Heart left ventricle (tissue), 16 donors: ENCODE measurements around the gene ENO1. TPM values are rescaled to one million over a fixed set of nuclear protein-coding genes. Genes with fewer than 3 reads are reported as not detected.
"Not testable (repeated sequence)": the region's sequence is repeated elsewhere in the genome, so short reads cannot be mapped to it uniquely, and the experiment has no call there.

Experiments
- ATAC-seq, 4 donors: fragments of 200-7000 bp; cut with Tn5 transposase; one replicate each; pipeline ENCODE4 v1.9.1; 2020 to 2022; ENCODE audit warnings: moderate library complexity in 4 of 4, mild to moderate bottlenecking in 3 of 4, moderate number of reproducible peaks in 1 of 4
- DNase-seq, 5 donors: peaks; one replicate each; pipeline ENCODE4 v3.0.0-alpha.2; 2020
- H3K27ac ChIP-seq, 12 donors: fragments of 200-600 bp; sonication (generic) in 4 of 12; one replicate each; pipeline versions ENCODE4 v1.5.0 to v1.8.0; 2016 to 2022; ENCODE audit warnings: mild to moderate bottlenecking in 2 of 12
- H3K27me3 ChIP-seq, 9 donors: fragments of 200-600 bp; sonication (generic) in 2 of 9; one replicate each; pipeline versions ENCODE4 v1.5.1 to v1.8.0; 2016 to 2022; ENCODE audit warnings: mild to moderate bottlenecking in 3 of 9
- H3K36me3 ChIP-seq, 9 donors: fragments of 200-600 bp; sonication (generic) in 2 of 9; one replicate each; pipeline versions ENCODE4 v1.5.0 to v1.8.0; 2018 to 2022; ENCODE audit warnings: mild to moderate bottlenecking in 2 of 9
- H3K4me1 ChIP-seq, 12 donors: fragments of 200-600 bp; sonication (generic) in 4 of 12; one replicate each; pipeline versions ENCODE4 v1.5.0 to v1.8.0; 2016 to 2022; ENCODE audit warnings: mild to moderate bottlenecking in 3 of 12
- H3K4me3 ChIP-seq, 12 donors: fragments of 200-600 bp; sonication (generic) in 4 of 12; one replicate each; pipeline versions ENCODE4 v1.5.0 to v1.8.0; 2017 to 2022; ENCODE audit warnings: mild to moderate bottlenecking in 9 of 12, moderate library complexity in 4 of 12
- H3K9me3 ChIP-seq, 12 donors: fragments of 200-600 bp; sonication (generic) in 4 of 12; one replicate each; pipeline versions ENCODE4 v1.5.0 to v1.8.0; 2016 to 2022; ENCODE audit warnings: mild to moderate bottlenecking in 1 of 12
- POLR2A ChIP-seq, 2 donors: fragments of 450-650 bp; IDR thresholded peaks; one replicate each; pipeline ENCODE4 v1.6.1; 2017; ENCODE audit warnings: antibody characterized with exemption in 2 of 2, mild to moderate bottlenecking in 2 of 2, moderate library complexity in 2 of 2
- WGBS, 4 donors: extraction: QIAGEN DNeasy Blood & Tissue Kit in 2 of 4; methylation state at CpG; one replicate each; pipeline versions ENCODE4 v1.1.5 to v1.1.7; 2013 to 2018; 5-methylcytosine and 5-hydroxymethylcytosine counted together
- intact Hi-C, 10 donors: fragments of 100-400 bp; cut with DNase I; formaldehyde crosslinking; loops; one replicate each; pipeline versions ENCODE4 v1.11.1 to v1.14.2; 2022
- polyA plus RNA-seq, 2 donors: library from polyadenylated mRNA; stranded (reverse); fragments of 200-250 nt; gene quantifications; one replicate each; pipeline ENCODE4 v1.2.3, GENCODE V29; 2013
- total RNA-seq, 9 donors: library from RNA; depleted of rRNA in 2 of 9; stranded (reverse); fragments of >200 nt in 2 of 9; fragmentation: NEBNext Ultra II Directional in 3 of 9; extraction: Animal tissue kit (Norgen Biotek cat#: 25700) in 3 of 9; gene quantifications; one replicate each; pipeline versions ENCODE4 v1.1.0 to v1.2.4, GENCODE V29; 2016 to 2023
- TF ChIP-seq, protein P1 (sequence below), 12 donors: fragments of 200-600 bp; sonication (generic) in 4 of 12; IDR thresholded peaks; one replicate each; pipeline versions ENCODE4 v1.5.0 to v1.8.0; 2018 to 2022; ENCODE audit warnings: antibody characterized with exemption in 12 of 12, mild to moderate bottlenecking in 5 of 12
- donor health status: ischemic (EF 13 %, LVEDD 7.1; RV severe dilation, severe dysfunction).
- donor health status: healthy with polysubstance abuse.
- donor health status: DM: no; HTN: yes; CAD: no.
- donor health status: DM: no; HTN: no; CAD: no.
- donor health status: ischemic (EF 25% LVEDD 6.9; RV normal size, moderate dysfunction).
- donor health status: ischemic (EF 25% LVEDD 5.7; RV mildly dilated, moderate dysfunction).
- donor health status: healthy.
- donor health status: DM: yes; HTN: yes; CAD: no.
- donor health status: ischemic (EF 35%, LVEDD 5.7; RV mildly dilated, moderate dysfunction).
- donor health status: nonischemic (EF 11% LVEDD 7.7; RV severe dilation, severe dysfunction).
- donor health status: DM: yes; HTN: yes; CAD: no.
- donor health status: PGD.
- donor health status: ischemic (EF 29% LVEDD 5.4; RV normal size, mild dysfunction).
- donor health status: nonischemic (EF 23%, LVEDD 6.1; RV moderate dilation, normal function).

The ENO1 gene
- total and polyA plus RNA-seq, 11 donors = 71.1 to 557 (median 174) TPM

DNA sequence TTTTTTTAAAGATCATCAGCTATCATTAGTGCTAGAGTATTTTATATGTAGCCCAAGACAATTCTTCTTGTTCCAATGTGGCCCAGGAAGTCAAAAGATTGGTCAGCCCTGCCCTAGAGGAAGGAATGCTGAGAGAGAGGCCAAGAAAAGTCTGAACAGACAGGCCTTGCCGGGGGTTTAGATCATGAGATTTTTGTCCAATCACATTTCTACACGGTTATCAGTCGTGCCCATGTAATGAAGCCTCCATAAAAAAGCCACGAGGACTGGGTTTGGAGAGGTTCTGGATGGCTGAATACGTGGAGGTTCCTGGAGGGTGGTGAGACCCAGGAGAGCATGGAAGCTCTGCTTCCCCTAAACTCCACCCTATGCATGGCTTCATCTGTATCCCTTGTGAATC lies 24.3 kb upstream of the ENO1 start:
- H3K9me3 ChIP-seq = no peaks in the 10 kb centered on the region
- ATAC-seq (no peak), DNase-seq (no peak)
- no peaks in the 10 kb centered on the region for H3K27me3 ChIP-seq
- H3K4me1 ChIP-seq = peaks cover 0 to 16% (median 6%) of the 10 kb centered on the region in 12 donors
- H3K27ac ChIP-seq = no peak overlapping the region
- H3K36me3 ChIP-seq = no peaks in the 10 kb centered on the region
- TF ChIP-seq, protein P1, sequence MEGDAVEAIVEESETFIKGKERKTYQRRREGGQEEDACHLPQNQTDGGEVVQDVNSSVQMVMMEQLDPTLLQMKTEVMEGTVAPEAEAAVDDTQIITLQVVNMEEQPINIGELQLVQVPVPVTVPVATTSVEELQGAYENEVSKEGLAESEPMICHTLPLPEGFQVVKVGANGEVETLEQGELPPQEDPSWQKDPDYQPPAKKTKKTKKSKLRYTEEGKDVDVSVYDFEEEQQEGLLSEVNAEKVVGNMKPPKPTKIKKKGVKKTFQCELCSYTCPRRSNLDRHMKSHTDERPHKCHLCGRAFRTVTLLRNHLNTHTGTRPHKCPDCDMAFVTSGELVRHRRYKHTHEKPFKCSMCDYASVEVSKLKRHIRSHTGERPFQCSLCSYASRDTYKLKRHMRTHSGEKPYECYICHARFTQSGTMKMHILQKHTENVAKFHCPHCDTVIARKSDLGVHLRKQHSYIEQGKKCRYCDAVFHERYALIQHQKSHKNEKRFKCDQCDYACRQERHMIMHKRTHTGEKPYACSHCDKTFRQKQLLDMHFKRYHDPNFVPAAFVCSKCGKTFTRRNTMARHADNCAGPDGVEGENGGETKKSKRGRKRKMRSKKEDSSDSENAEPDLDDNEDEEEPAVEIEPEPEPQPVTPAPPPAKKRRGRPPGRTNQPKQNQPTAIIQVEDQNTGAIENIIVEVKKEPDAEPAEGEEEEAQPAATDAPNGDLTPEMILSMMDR (IDR thresholded peaks at IDR 0.05) = no peak
- no peak for TF ChIP-seq POLR2A (IDR thresholded peaks at IDR 0.05)
- WGBS, 4 donors = 78 to 86% (median 84%) methylated on average over 5 of the region's 5 CpGs
- no peak overlapping the region for H3K4me3 ChIP-seq
- intact Hi-C loops = no loop called here

DNA sequence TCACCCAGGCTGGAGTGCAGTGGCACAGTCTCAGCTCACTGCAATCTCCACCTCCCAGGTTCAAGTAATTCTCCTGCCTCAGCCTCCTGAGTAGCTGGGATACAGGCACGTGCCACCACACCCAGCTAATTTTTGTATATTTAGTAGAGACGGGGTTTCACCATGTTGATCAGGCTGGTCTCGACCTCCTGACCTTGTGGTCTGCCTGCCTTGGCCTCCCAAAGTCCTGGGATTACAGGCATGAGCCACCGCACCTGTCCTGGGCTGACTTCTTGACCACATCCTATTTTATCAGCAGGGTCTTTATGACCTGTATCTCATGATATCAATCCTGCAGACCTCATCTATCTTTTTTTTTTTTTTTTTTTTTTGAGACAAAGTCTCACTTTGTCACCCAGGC lies 22.2 kb upstream of the ENO1 start:
- intact Hi-C loops, H3K36me3 ChIP-seq, H3K27me3 ChIP-seq, ATAC-seq, H3K9me3 ChIP-seq, H3K4me3 ChIP-seq, DNase-seq: not testable (repeated sequence)
- WGBS, 4 donors = 92 to 95% (median 94%) methylated on average over 4 of the region's 4 CpGs
- peak overlapping the region in 1 of 12 donors; percentile 73 for H3K27ac ChIP-seq
- H3K4me1 ChIP-seq = peaks cover 0 to 16% (median 6%) of the 10 kb centered on the region in 12 donors

DNA sequence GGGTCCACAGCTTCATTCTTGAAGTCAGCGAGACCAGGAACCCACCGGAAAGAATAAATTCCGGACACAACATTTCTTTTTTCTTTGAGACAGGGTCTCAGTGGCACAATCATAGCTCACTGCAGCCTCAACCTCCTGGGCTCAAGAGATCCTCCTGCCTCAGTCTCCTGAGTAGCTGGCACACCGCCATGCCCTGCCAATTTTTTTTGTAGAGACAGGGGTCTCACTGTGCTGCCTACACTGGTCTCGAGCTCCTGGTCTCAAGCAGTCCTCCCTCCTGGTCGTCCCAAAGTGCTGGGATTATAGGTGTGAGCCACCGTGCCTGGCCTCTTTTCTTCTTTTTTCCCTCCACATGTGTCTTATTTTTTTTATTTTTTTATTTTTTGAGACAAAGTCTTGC lies 20.6 kb upstream of the ENO1 start:
- no peak for ATAC-seq

DNA sequence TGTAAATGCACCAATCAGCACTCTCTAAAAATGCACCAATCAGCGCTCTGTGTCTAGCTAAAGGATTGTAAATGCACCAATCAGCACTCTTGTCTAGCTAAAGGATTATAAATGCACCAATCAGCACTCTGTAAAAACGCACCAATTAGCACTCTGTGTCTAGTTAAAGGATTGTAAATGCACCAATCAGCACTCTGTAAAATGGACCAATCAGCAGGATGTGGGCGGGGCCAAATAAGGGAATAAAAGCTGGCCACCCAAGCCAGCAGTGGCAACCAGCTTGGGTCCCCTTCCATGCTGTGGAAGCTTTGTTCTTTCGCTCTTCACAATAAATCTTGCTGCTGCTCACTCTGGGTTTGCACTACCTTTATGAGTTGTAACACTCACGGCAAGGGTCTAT lies 19.9 kb upstream of the ENO1 start:
- H3K9me3 ChIP-seq, ATAC-seq, DNase-seq, H3K27me3 ChIP-seq, H3K27ac ChIP-seq, H3K4me3 ChIP-seq, H3K4me1 ChIP-seq, intact Hi-C loops, H3K36me3 ChIP-seq: not testable (repeated sequence)
- 74 to 96% (median 92%) methylated on average over 5 of the region's 5 CpGs for WGBS, 4 donors

More for the DNA sequence above, 20.6 kb upstream of the ENO1 start:
- Histone ChIP-seq H3K4me1 (peaks cover 0 to 7% (median 3%) of the 10 kb centered on the region in 12 donors), H3K27ac (no peak overlapping the region), H3K27me3 (no peaks in the 10 kb centered on the region), H3K36me3 (no peaks in the 10 kb centered on the region), H3K4me3 (no peak overlapping the region), H3K9me3 (no peaks in the 10 kb centered on the region)
- 94 to 96% (median 96%) methylated on average over 7 of the region's 7 CpGs for WGBS, 4 donors
- DNase-seq = no peak
- no peak for TF ChIP-seq POLR2A (IDR thresholded peaks at IDR 0.05)
- TF ChIP-seq, protein P1 (IDR thresholded peaks at IDR 0.05) = no peak
- intact Hi-C loops = no loop called here

DNA sequence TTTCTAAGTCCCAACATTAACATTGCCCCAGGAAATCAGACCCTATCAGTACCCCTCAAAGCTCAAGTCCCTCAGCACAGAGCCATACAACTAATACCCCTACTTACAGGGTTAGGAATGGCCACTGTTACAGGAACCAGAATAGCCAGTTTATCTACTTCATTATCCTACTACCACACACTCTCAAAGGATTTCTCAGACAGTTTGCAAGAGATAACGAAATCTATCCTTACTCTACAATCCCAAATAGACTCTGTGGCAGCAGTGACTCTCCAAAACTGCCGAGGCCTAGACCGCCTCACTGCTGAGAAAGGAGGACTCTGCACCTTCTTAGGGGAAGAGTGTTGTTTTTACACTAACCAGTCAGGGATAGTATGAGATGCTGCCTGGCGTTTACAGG lies 19.0 kb upstream of the ENO1 start:
- ATAC-seq, DNase-seq, intact Hi-C loops, H3K4me1 ChIP-seq, H3K27me3 ChIP-seq, H3K4me3 ChIP-seq, H3K9me3 ChIP-seq, H3K36me3 ChIP-seq, H3K27ac ChIP-seq: not testable (repeated sequence)
- WGBS, 4 donors = 69 to 86% (median 78%) methylated on average over 4 of the region's 4 CpGs

DNA sequence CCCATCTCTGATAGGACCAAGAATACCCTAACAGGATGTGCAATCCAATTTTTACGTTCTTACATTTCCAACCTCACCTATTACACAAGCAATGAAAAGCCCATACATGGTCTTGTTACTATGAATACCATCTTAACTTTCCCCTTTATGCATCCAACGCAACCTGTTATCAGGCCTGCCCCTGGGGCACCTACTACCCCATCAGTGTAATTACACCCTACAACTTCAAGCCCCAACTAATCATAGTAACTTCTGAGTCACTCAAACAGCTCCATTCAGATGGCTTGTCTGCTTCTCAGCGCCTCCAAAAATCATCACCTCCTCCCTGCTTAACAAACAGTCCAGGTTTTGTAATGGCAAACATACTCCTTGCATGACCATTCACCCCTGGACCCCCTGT lies 18.3 kb upstream of the ENO1 start:
- H3K4me3 ChIP-seq, H3K9me3 ChIP-seq, ATAC-seq, intact Hi-C loops, DNase-seq, H3K27ac ChIP-seq, H3K27me3 ChIP-seq, H3K36me3 ChIP-seq: not testable (repeated sequence)
- WGBS, 4 donors = 43 to 54% (median 48%) methylated on average over 3 of the region's 3 CpGs
- peaks cover 0 to 11% (median 0%) of the 10 kb centered on the region in 12 donors for H3K4me1 ChIP-seq
